OCI-LY7 (cell line): ENCODE data around the gene PALD1.

ENCODE experiments used
- EZH2phosphoT487 ChIP-seq: fragments of 200-600 bp; sonication (generic); IDR thresholded peaks from 2 replicates; pipeline ENCODE4 v1.6.1; 2018; ENCODE audit warnings: low read depth, borderline replicate concordance, mild to moderate bottlenecking, mixed run types, antibody characterized with exemption, low read length, moderate library complexity, mixed read lengths
- TF ChIP-seq, protein P1 (sequence below): fragments of 200-600 bp; sonication (generic); conservative IDR thresholded peaks from 2 replicates; pipeline ENCODE4 v1.5.1; 2014; ENCODE audit warnings: mild to moderate bottlenecking, antibody characterized with exemption, low read length, moderate library complexity, mixed read lengths

DNA sequence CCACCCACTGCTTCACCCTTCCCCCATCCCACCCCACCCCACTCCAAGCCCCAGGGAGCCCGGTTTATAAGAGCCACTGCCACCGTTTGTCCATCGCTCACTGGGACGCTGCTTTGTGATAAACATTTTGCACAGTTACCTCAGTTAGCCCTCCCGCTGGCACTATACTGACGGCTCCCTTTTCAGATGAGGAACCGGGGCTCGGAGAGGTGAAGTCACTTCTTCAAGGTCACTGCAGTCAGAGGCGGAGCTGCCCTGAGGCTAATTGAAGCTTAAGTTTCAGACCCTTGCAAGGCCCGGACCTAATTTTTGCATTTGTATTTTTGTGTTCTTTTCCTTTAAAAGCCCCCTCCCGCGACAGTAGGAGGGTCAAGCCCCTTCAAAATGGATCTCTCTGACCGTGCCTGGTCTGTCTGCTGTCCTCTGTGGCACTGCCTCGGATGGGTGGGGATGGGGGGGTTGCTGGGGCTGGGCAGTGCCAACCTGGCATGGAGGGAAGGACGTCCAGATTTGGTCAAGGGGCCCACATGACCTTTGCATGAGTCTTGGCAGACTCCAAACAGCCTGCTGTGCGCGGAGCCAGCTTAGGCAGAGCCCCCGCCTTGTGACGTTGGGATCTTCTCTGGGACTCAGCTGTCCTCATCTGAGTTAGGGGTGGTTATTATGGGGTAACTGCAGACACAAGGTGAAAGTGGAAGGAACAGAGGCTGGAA, 19.4 kb upstream of the PALD1 start:
- TF ChIP-seq, protein P1, sequence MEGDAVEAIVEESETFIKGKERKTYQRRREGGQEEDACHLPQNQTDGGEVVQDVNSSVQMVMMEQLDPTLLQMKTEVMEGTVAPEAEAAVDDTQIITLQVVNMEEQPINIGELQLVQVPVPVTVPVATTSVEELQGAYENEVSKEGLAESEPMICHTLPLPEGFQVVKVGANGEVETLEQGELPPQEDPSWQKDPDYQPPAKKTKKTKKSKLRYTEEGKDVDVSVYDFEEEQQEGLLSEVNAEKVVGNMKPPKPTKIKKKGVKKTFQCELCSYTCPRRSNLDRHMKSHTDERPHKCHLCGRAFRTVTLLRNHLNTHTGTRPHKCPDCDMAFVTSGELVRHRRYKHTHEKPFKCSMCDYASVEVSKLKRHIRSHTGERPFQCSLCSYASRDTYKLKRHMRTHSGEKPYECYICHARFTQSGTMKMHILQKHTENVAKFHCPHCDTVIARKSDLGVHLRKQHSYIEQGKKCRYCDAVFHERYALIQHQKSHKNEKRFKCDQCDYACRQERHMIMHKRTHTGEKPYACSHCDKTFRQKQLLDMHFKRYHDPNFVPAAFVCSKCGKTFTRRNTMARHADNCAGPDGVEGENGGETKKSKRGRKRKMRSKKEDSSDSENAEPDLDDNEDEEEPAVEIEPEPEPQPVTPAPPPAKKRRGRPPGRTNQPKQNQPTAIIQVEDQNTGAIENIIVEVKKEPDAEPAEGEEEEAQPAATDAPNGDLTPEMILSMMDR: no peak
- no peak for TF ChIP-seq EZH2phosphoT487
